ENCODE measurements around the gene AHRR. TPM values are rescaled to one million over a fixed set of nuclear protein-coding genes. Genes with fewer than 3 reads are reported as not detected.
A peak's percentile ranks its signal among the peaks of the same experiment; 100 is the strongest.

AHRR gene
- total and polyA plus RNA-seq, 9 of the 15 experiments (the other 6 are each of a cell fraction or from before 2014, with no cell fraction given), result 0.06 to 1.6 (median 0.75) TPM; not detected in 1

DNA sequence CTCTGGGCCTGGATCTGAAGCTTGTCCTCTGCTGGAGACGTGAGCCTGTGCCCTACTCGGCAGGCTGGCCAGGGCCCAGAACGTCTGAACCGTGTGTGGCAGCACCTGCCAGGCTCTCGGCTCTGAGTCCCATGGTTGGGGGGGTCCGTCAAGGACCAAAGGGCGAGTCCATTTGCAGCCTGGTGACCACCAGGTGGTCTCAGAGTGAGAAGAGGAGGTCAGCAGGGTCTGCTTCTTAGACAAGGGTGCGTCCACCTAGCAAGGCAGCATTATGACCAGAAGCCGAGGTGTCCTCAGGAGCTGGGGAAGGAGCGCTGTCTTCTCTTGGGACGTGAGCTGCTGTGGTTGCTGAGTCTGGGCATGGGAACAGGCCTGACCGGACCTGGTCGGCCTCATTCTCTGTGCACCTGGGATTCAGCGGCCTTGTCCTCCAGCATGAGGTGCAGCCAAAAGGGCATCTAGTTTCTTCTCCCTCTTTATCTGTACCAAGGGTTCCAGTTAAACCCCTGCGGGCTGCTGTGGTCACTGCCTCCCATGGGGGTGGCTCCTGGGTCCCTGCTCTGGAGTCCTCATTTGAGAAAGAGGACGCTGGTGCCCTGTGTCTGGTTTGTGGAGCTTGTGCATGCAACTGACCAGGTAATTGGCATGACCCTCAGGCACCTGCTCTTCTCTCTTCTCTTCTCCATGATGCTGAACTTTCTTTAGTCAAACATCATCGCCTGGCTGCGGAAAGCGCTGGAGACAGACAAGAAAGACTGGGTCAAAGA is 135.9 kb downstream of the AHRR start:
- ChIA-PET POLR2A (interaction anchor here (0.8 to 1.0 kb wide), 3 partner anchors 11 to 21 kb away, joined by 3 to 5 read pairs (median 3); no protein-coding TSS in a partner anchor), CTCF (ENCODE audit: low intra/inter-chr PET ratio) (no interaction called here)
- no peak for FAIRE-seq
- intact Hi-C loops (cut with micrococcal nuclease) (no loop called here), in situ Hi-C loops (cut with MboI) (no loop called here)
- H3K9me3 ChIP-seq (replicated peaks; ENCODE audit: control insufficient read depth, insufficient read depth, low read depth, low read length), result no peaks in the 10 kb centered on the region; the same call in none of the 2 replicates
- ATAC-seq, result no peak
- no TSS peak for BruUV-seq (replicated peaks)
- no peaks in the 10 kb centered on the region for H3K9me1 ChIP-seq (ENCODE audit: control insufficient read depth, insufficient read depth, low read length)
- H3K27me3 ChIP-seq (ENCODE audit: control insufficient read depth in 2 of 2, insufficient read depth in 2 of 2, low read length in 2 of 2), result no peaks in the 10 kb centered on the region
- no peak overlapping the region for H3K4me2 ChIP-seq (ENCODE audit: insufficient read depth, low read length)
- peaks cover 89% of the 10 kb centered on the region; the same call in 2 of the 3 replicates for H3K36me3 ChIP-seq (ENCODE audit: control insufficient read depth, insufficient read depth, low read length)
- DNase-seq (ENCODE audit: extremely low read depth in 1 of 4, low spot score in 3 of 4), result no peak
- no peak for TF ChIP-seq STAT6 (CRISPR knock-in tag; IDR thresholded peaks at IDR 0.05)
- TF ChIP-seq, protein P1, sequence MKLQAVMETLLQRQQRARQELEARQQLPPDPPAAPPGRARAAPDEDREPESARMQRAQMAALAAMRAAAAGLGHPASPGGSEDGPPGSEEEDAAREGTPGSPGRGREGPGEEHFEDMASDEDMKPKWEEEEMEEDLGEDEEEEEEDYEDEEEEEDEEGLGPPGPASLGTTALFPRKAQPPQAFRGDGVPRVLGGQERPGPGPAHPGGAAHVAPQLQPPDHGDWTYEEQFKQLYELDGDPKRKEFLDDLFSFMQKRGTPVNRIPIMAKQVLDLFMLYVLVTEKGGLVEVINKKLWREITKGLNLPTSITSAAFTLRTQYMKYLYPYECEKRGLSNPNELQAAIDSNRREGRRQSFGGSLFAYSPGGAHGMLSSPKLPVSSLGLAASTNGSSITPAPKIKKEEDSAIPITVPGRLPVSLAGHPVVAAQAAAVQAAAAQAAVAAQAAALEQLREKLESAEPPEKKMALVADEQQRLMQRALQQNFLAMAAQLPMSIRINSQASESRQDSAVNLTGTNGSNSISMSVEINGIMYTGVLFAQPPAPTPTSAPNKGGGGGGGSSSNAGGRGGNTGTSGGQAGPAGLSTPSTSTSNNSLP (IDR thresholded peaks at IDR 0.05; ENCODE audit: borderline replicate concordance, low read depth, low read length), result no peak
- no peak for TF ChIP-seq CTBP1 (IDR thresholded peaks at IDR 0.05; ENCODE audit: borderline replicate concordance)
- no peak for TF ChIP-seq ATF3 (IDR thresholded peaks at IDR 0.05)
- TF ChIP-seq ATF3 (CRISPR knock-in tag; conservative IDR thresholded peaks at IDR 0.05), result no peak
- no peak for TF ChIP-seq NEUROD1 (IDR thresholded peaks at IDR 0.05; ENCODE audit: borderline replicate concordance, low read depth, low read length, partially characterized antibody)
- no peak for TF ChIP-seq E2F4 (CRISPR knock-in tag; IDR thresholded peaks at IDR 0.05; ENCODE audit: low read depth)
- TF ChIP-seq KAT7 (CRISPR knock-in tag; IDR thresholded peaks at IDR 0.05; ENCODE audit: borderline replicate concordance), result no peak
- TF ChIP-seq KLF13 (tag; IDR thresholded peaks at IDR 0.05; ENCODE audit: borderline replicate concordance, low read depth), result no peak
- no peak for TF ChIP-seq DIDO1 (tag; IDR thresholded peaks at IDR 0.05; ENCODE audit: low read depth)
- peaks cover 0 to 9% of the 10 kb centered on the region in 2 experiments; a peak in 1 of 5 replicates for H3K4me1 ChIP-seq (replicated peaks in 1 of 2; ENCODE audit: control insufficient read depth in 2 of 2, insufficient read depth in 2 of 2, low read length in 2 of 2)
- no peak overlapping the region for H3K27ac ChIP-seq (ENCODE audit: extremely low read depth, low read depth, low read length)
- 91% methylated on average over 19 of the region's 19 CpGs for WGBS (ENCODE audit: insufficient coverage, low coverage, missing lambda C conversion rate)
- peak overlapping the region in 1 of 2 experiments; percentile 23; a peak in 1 of 4 replicates for H3K9ac ChIP-seq (ENCODE audit: insufficient read depth in 1 of 2, low read depth in 2 of 2, low read length in 2 of 2)
- H3K79me2 ChIP-seq (ENCODE audit: control insufficient read depth, insufficient read depth, low read length), result peaks cover 4% of the 10 kb centered on the region; the same call in 1 of the 3 replicates
- no peak overlapping the region for H2AFZ ChIP-seq (ENCODE audit: low read depth, low read length)
- H3K4me3 ChIP-seq, result no peak overlapping the region
- H4K20me1 ChIP-seq (replicated peaks; ENCODE audit: control insufficient read depth, insufficient read depth, low read length), result no peaks in the 10 kb centered on the region
